ENCODE data around the gene MC1R. TPM values are rescaled to one million over a fixed set of nuclear protein-coding genes. Genes with fewer than 3 reads are reported as not detected.
"Not testable (repeated sequence)": the region's sequence is repeated elsewhere in the genome, so short reads cannot be mapped to it uniquely, and the experiment has no call there.

Gene MC1R
- total and polyA plus RNA-seq, 7 donors, result 0.18 to 1.8 (median 0.77) TPM

- intact Hi-C loops (cut with DNase I), result no loop called here
- ATAC-seq (no peak), DNase-seq (no peak)
- Histone ChIP-seq H3K9me3 (no peaks in the 10 kb centered on the region), H3K4me1 (no peaks in the 10 kb centered on the region), H3K27me3 (ENCODE audit: insufficient read depth in 3 of 3, low read length in 2 of 3) (peaks cover 0 to 4% (median 1%) of the 10 kb centered on the region in 3 donors), H3K36me3 (ENCODE audit: insufficient read depth in 1 of 2, low read depth in 1 of 2) (no peaks in the 10 kb centered on the region), H3K27ac (no peak overlapping the region), H3K4me3 (no peak overlapping the region)
- WGBS, 3 donors, result 84 to 90% (median 89%) methylated on average over 6 of the region's 6 CpGs
- no peak for TF ChIP-seq CTCF (IDR thresholded peaks at IDR 0.05)
These were observed 13.3 kb downstream of the MC1R start for GRCh38 chr16:89931964-89932363.

GRCh38 chr16:89934019-89934418 is 15.4 kb downstream of the MC1R start:
- ATAC-seq; H3K4me3 ChIP-seq; intact Hi-C loops (cut with DNase I); H3K36me3 ChIP-seq (ENCODE audit: insufficient read depth in 1 of 2, low read depth in 1 of 2); H3K27ac ChIP-seq; DNase-seq; H3K4me1 ChIP-seq; H3K9me3 ChIP-seq: not testable (repeated sequence)
- WGBS, 3 donors, result 95 to 97% (median 95%) methylated on average over 21 to 29 of the region's 29 CpGs
- H3K27me3 ChIP-seq (ENCODE audit: insufficient read depth in 3 of 3, low read length in 2 of 3), result peaks cover 0 to 14% (median 3%) of the 10 kb centered on the region in 3 donors

- no peak for TF ChIP-seq CTCF (IDR thresholded peaks at IDR 0.05)
- no peaks in the 10 kb centered on the region for H3K36me3 ChIP-seq (ENCODE audit: insufficient read depth in 1 of 2, low read depth in 1 of 2)
- intact Hi-C loops (cut with DNase I), result no loop called here
- H3K9me3 ChIP-seq, result no peaks in the 10 kb centered on the region
- H3K4me1 ChIP-seq, result no peaks in the 10 kb centered on the region
- H3K4me3 ChIP-seq, result no peak overlapping the region
- H3K27me3 ChIP-seq (ENCODE audit: insufficient read depth in 3 of 3, low read length in 2 of 3), result peaks cover 0 to 13% (median 3%) of the 10 kb centered on the region in 3 donors
- no peak overlapping the region for H3K27ac ChIP-seq
- DNase-seq (no peak), ATAC-seq (peak in 1 of 4 donors; percentile 32)
- WGBS, 3 donors, result 93 to 97% (median 93%) methylated on average over 61 of the region's 61 CpGs
These were observed 16.2 kb downstream of the MC1R start for GRCh38 chr16:89934611-89935553.

GRCh38 chr16:89935620-89936019 is 17.0 kb downstream of the MC1R start:
- H3K4me3 ChIP-seq; ATAC-seq; DNase-seq; H3K9me3 ChIP-seq; H3K36me3 ChIP-seq (ENCODE audit: insufficient read depth in 1 of 2, low read depth in 1 of 2); H3K4me1 ChIP-seq; H3K27ac ChIP-seq; intact Hi-C loops (cut with DNase I): not testable (repeated sequence)
- WGBS, 3 donors, result 82 to 83% (median 83%) methylated on average over 22 to 24 of the region's 27 CpGs
- peaks cover 0 to 13% (median 2%) of the 10 kb centered on the region in 3 donors for H3K27me3 ChIP-seq (ENCODE audit: insufficient read depth in 3 of 3, low read length in 2 of 3)

GRCh38 chr16:89936034-89936433 is 17.4 kb downstream of the MC1R start:
- DNase-seq (no peak), ATAC-seq (no peak)
- Histone ChIP-seq H3K27ac (no peak overlapping the region), H3K36me3 (ENCODE audit: insufficient read depth in 1 of 2, low read depth in 1 of 2) (no peaks in the 10 kb centered on the region), H3K27me3 (ENCODE audit: insufficient read depth in 3 of 3, low read length in 2 of 3) (peaks cover 0 to 13% (median 2%) of the 10 kb centered on the region in 3 donors), H3K4me3 (no peak overlapping the region), H3K9me3 (no peaks in the 10 kb centered on the region), H3K4me1 (no peaks in the 10 kb centered on the region)
- 73 to 80% (median 75%) methylated on average over 12 to 13 of the region's 13 CpGs for WGBS, 3 donors
- intact Hi-C loops (cut with DNase I), result no loop called here
- no peak for TF ChIP-seq CTCF (IDR thresholded peaks at IDR 0.05)

All from psoas muscle (tissue), 8 donors.